ENCODE data around the gene NTNG2. TPM values are rescaled to one million over a fixed set of nuclear protein-coding genes. Genes with fewer than 3 reads are reported as not detected.
A peak's percentile ranks its signal among the peaks of the same experiment; 100 is the strongest.

The NTNG2 gene
- total RNA-seq, 2 donors from 2014 or later: 1.3 TPM

- TF ChIP-seq CTCF (conservative IDR thresholded peaks at IDR 0.05): no peak
- WGBS, 2 experiments (ENCODE audit: insufficient coverage in 1 of 2, insufficient read length in 1 of 2): 93 to 96% methylated on average over 4 to 5 of the region's 5 CpGs
- no peak overlapping the region for H3K27ac ChIP-seq (ENCODE audit: low read depth, low read length)
Observed at GRCh38 chr9:132176338-132176737, 14.5 kb downstream of the NTNG2 start.

GRCh38 chr9:132181796-132182313 lies 20.0 kb downstream of the NTNG2 start:
- Mint-ChIP-seq H3K27ac (peak overlapping the region; percentile 74), H3K27me3 (ENCODE audit: insufficient read depth) (peaks cover 2% of the 10 kb centered on the region), H3K4me3 (no peak overlapping the region), H3K36me3 (ENCODE audit: low read depth) (peaks cover 2% of the 10 kb centered on the region), H3K4me1 (peaks cover 40% of the 10 kb centered on the region), H3K9me3 (no peaks in the 10 kb centered on the region)
- TF ChIP-seq CTCF (conservative IDR thresholded peaks at IDR 0.05): no peak
- H3K9me3 ChIP-seq (ENCODE audit: control insufficient read depth, low read length): no peaks in the 10 kb centered on the region
- H3K36me3 ChIP-seq (ENCODE audit: control insufficient read depth, insufficient read depth, low read length): no peaks in the 10 kb centered on the region
- DNase-seq: peak; percentile 57
- no peaks in the 10 kb centered on the region for H3K27me3 ChIP-seq (ENCODE audit: control insufficient read depth, insufficient read depth, low read length, poor library complexity, severe bottlenecking)
- H3K4me1 ChIP-seq (ENCODE audit: control insufficient read depth, insufficient read depth, low read length): peaks cover 17% of the 10 kb centered on the region
- H3K9ac ChIP-seq (ENCODE audit: extremely low read depth, low read length, poor library complexity, severe bottlenecking): peak overlapping the region; percentile 3
- 72 to 90% methylated on average over 9 to 19 of the region's 19 CpGs for WGBS, 2 experiments (ENCODE audit: insufficient coverage in 1 of 2, insufficient read length in 1 of 2)
- H3K27ac ChIP-seq (ENCODE audit: low read depth, low read length): no peak overlapping the region
- H3K4me3 ChIP-seq (ENCODE audit: low read length): no peak overlapping the region

More at GRCh38 chr9:132176338-132176737, 14.5 kb downstream of the NTNG2 start:
- no peak for DNase-seq
- Histone ChIP-seq H3K4me1 (ENCODE audit: control insufficient read depth, insufficient read depth, low read length) (no peaks in the 10 kb centered on the region), H3K9ac (ENCODE audit: extremely low read depth, low read length, poor library complexity, severe bottlenecking) (no peak overlapping the region), H3K4me3 (ENCODE audit: low read length) (no peak overlapping the region), H3K27me3 (ENCODE audit: control insufficient read depth, insufficient read depth, low read length, poor library complexity, severe bottlenecking) (no peaks in the 10 kb centered on the region), H3K36me3 (ENCODE audit: control insufficient read depth, insufficient read depth, low read length) (no peaks in the 10 kb centered on the region), H3K9me3 (ENCODE audit: control insufficient read depth, low read length) (no peaks in the 10 kb centered on the region)
- H3K9me3 Mint-ChIP-seq: no peaks in the 10 kb centered on the region
- H3K4me1 Mint-ChIP-seq: no peaks in the 10 kb centered on the region
- peaks cover 2% of the 10 kb centered on the region for H3K27me3 Mint-ChIP-seq (ENCODE audit: insufficient read depth)
- peaks cover 2% of the 10 kb centered on the region for H3K36me3 Mint-ChIP-seq (ENCODE audit: low read depth)
- H3K27ac Mint-ChIP-seq: no peak overlapping the region
- no peak overlapping the region for H3K4me3 Mint-ChIP-seq

- H3K9me3 ChIP-seq (ENCODE audit: control insufficient read depth, low read length): no peaks in the 10 kb centered on the region
- no peak overlapping the region for H3K4me3 Mint-ChIP-seq
- H3K36me3 ChIP-seq (ENCODE audit: control insufficient read depth, insufficient read depth, low read length): no peaks in the 10 kb centered on the region
- H3K9ac ChIP-seq (ENCODE audit: extremely low read depth, low read length, poor library complexity, severe bottlenecking): peak overlapping the region; percentile 3
- peaks cover 2% of the 10 kb centered on the region for H3K27me3 Mint-ChIP-seq (ENCODE audit: insufficient read depth)
- peaks cover 22% of the 10 kb centered on the region for H3K4me1 ChIP-seq (ENCODE audit: control insufficient read depth, insufficient read depth, low read length)
- WGBS, 2 experiments (ENCODE audit: insufficient coverage in 1 of 2, insufficient read length in 1 of 2): 58% methylated on average over 9 to 18 of the region's 18 CpGs
- peaks cover 2% of the 10 kb centered on the region for H3K36me3 Mint-ChIP-seq (ENCODE audit: low read depth)
- TF ChIP-seq CTCF (conservative IDR thresholded peaks at IDR 0.05): peak; percentile 68
- H3K27ac Mint-ChIP-seq: no peak overlapping the region
- H3K27ac ChIP-seq (ENCODE audit: low read depth, low read length): no peak overlapping the region
- DNase-seq: peak; percentile 74
- H3K9me3 Mint-ChIP-seq: no peaks in the 10 kb centered on the region
- no peaks in the 10 kb centered on the region for H3K27me3 ChIP-seq (ENCODE audit: control insufficient read depth, insufficient read depth, low read length, poor library complexity, severe bottlenecking)
- H3K4me3 ChIP-seq (ENCODE audit: low read length): no peak overlapping the region
- H3K4me1 Mint-ChIP-seq: peaks cover 43% of the 10 kb centered on the region
Observed at GRCh38 chr9:132182314-132183091, 20.6 kb downstream of the NTNG2 start.

All from endodermal cell (in vitro differentiated cells).